Peyer's patch (tissue), 4 donors: ENCODE measurements around the gene ADRB2.

Experiments
- POLR2A ChIP-seq, 2 donors: fragments of 450-650 bp; IDR thresholded peaks; one replicate each; pipeline ENCODE4 v1.5.1; 2017; ENCODE audit warnings: antibody characterized with exemption in 2 of 2, mild to moderate bottlenecking in 2 of 2, moderate library complexity in 2 of 2
- TF ChIP-seq, protein P1 (sequence below), 6 experiments: fragments of 450-650 bp in 4 of 6; fragments of 200-600 bp in 2 of 6; sonication (generic) in 1 of 6; IDR thresholded peaks; one replicate each; pipeline ENCODE4 v1.5.1; 2017 to 2019; ENCODE audit warnings: antibody characterized with exemption in 6 of 6, mild to moderate bottlenecking in 3 of 6, moderate library complexity in 1 of 6

DNA sequence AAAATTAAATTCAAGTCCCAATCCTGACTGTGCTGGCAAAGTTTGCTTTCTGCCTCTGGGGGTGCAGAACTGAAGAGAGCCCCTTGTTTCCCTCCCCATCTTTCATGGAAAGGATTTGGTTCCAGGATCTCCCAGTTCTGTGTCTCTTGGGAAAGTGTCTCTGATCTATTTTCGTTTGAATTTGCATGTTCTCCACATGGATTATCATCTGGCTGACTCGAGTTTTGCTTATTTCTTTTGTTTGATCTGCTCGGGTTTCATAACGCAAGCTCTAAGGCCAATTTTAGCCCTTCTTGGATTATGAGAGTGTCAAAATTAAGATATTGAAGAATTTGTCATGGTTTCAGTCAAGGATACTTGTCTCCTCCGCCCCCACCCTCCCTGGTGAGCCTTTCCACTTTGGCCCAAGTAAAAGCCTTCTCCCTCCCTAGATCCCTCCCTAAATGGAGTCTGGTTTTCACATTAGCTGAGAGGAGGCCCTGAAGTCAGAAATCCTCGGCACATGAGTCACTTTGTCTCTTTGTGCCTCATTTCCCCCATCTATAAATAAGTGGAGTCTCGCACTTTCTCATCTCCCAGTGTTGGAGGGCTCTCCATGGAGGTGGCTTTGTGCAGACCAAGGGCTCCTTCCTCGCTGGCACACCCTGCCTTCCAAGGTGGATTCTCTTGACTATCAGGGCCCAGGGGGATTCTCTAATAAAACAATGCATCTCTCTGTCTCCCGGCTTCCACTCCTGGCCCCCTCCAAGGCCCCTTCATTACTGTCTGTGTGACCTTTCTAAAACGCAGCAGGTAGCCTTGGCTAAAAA lies 17.3 kb downstream of the ADRB2 start:
- TF ChIP-seq, protein P1, sequence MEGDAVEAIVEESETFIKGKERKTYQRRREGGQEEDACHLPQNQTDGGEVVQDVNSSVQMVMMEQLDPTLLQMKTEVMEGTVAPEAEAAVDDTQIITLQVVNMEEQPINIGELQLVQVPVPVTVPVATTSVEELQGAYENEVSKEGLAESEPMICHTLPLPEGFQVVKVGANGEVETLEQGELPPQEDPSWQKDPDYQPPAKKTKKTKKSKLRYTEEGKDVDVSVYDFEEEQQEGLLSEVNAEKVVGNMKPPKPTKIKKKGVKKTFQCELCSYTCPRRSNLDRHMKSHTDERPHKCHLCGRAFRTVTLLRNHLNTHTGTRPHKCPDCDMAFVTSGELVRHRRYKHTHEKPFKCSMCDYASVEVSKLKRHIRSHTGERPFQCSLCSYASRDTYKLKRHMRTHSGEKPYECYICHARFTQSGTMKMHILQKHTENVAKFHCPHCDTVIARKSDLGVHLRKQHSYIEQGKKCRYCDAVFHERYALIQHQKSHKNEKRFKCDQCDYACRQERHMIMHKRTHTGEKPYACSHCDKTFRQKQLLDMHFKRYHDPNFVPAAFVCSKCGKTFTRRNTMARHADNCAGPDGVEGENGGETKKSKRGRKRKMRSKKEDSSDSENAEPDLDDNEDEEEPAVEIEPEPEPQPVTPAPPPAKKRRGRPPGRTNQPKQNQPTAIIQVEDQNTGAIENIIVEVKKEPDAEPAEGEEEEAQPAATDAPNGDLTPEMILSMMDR (IDR thresholded peaks at IDR 0.05): no peak
- TF ChIP-seq POLR2A (IDR thresholded peaks at IDR 0.05): no peak
